Esophagus mucosa (tissue), 1 donor: ENCODE measurements around the gene SENP7. TPM values are rescaled to one million over a fixed set of nuclear protein-coding genes. Genes with fewer than 3 reads are reported as not detected.
"Not testable (repeated sequence)": the region's sequence is repeated elsewhere in the genome, so short reads cannot be mapped to it uniquely, and the experiment has no call there.

Experiments used
- ATAC-seq: fragments of 200-7000 bp; cut with Tn5 transposase; one replicate; pipeline ENCODE4 v1.9.1; 2020
- total RNA-seq: library from RNA; stranded (reverse); gene quantifications from one replicate; pipeline ENCODE4 v1.2.4, GENCODE V29; 2023
- donor health status: DM: yes; HTN: yes; CAD: no.

SENP7 gene
- total RNA-seq, result 7.4 TPM

- ATAC-seq, result peak; percentile 75
These were observed at the start of gene SENP7 for GRCh38 chr3:101512646-101513418. Gene SENP7 (minus strand): TSS chr3:101513212. CDS start chr3:101513130, 82 bp downstream.

GRCh38 chr3:101561630-101562328 is 48.8 kb upstream of the SENP7 start, which contains the start of gene TRMT10C:
Gene TRMT10C (plus strand): TSS chr3:101561868. CDS start chr3:101564782, 2,914 bp downstream.
- ATAC-seq, result peak; percentile 99

GRCh38 chr3:101556064-101556463 is 43.1 kb upstream of the SENP7 start:
- ATAC-seq, result no peak

GRCh38 chr3:101553381-101553780 is 40.4 kb upstream of the SENP7 start:
- not testable (repeated sequence) for ATAC-seq

GRCh38 chr3:101551359-101552081 is 38.5 kb upstream of the SENP7 start:
- not testable (repeated sequence) for ATAC-seq

GRCh38 chr3:101549473-101549872 is 36.5 kb upstream of the SENP7 start:
- no peak for ATAC-seq

- no peak for ATAC-seq
These were observed 35.6 kb upstream of the SENP7 start for GRCh38 chr3:101548527-101549105.

- ATAC-seq, result no peak
These were observed 31.3 kb upstream of the SENP7 start for GRCh38 chr3:101544161-101544850.

GRCh38 chr3:101542957-101543356 is 29.9 kb upstream of the SENP7 start:
- ATAC-seq, result no peak

- not testable (repeated sequence) for ATAC-seq
These were observed 23.9 kb upstream of the SENP7 start for GRCh38 chr3:101536955-101537354.

GRCh38 chr3:101536266-101536665 is 23.3 kb upstream of the SENP7 start:
- ATAC-seq, result no peak

GRCh38 chr3:101535221-101535620 is 22.2 kb upstream of the SENP7 start:
- no peak for ATAC-seq

GRCh38 chr3:101533603-101533968 is 20.6 kb upstream of the SENP7 start:
- no peak for ATAC-seq

- no peak for ATAC-seq
These were observed 20.0 kb upstream of the SENP7 start for GRCh38 chr3:101532783-101533602.

GRCh38 chr3:101531473-101532086 is 18.6 kb upstream of the SENP7 start:
- ATAC-seq, result no peak

GRCh38 chr3:101530686-101531047 is 17.7 kb upstream of the SENP7 start:
- ATAC-seq, result no peak

GRCh38 chr3:101529816-101530685 is 17.0 kb upstream of the SENP7 start:
- ATAC-seq, result no peak

GRCh38 chr3:101527906-101528305 is 14.9 kb upstream of the SENP7 start:
- ATAC-seq, result no peak

- ATAC-seq, result no peak
These were observed 14.4 kb upstream of the SENP7 start for GRCh38 chr3:101527441-101527840.

GRCh38 chr3:101521211-101521701 is 8.2 kb upstream of the SENP7 start:
- ATAC-seq, result no peak
